Activated naive CD4-positive, alpha-beta T cell treated with anti-CD3 and anti-CD28 coated beads, Interleukin-2, amount 50 U/mL, for 16 hours (primary cell): ENCODE measurements around the gene CTU1.

ENCODE experiments used
- DNase-seq: peaks from one replicate; pipeline ENCODE4 v3.0.0-alpha.2; 2020

CTU1 gene

GRCh38 chr19:51079481-51080110 is 28.6 kb downstream of the CTU1 start:
- no peak for DNase-seq

DNA sequence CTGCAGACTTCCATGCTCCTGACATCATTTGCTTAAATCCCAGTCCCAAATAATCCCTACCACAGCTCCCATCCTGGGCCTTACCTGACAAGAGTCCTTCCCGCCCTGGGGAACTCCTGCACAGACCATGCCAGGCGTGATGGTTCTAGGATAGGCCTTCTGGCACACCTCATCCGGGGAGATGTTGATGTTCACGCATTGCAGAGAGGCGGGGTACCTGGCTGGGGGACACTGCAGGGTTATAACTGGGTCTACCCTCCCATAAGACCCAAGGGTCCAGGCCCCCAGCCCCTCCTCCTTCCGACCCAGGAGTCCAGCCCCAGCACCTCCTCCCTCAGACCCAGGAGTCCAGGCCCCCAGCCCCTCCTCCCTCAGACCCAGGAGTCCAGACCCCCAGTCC is 29.5 kb downstream of the CTU1 start:
- DNase-seq, result no peak

DNA sequence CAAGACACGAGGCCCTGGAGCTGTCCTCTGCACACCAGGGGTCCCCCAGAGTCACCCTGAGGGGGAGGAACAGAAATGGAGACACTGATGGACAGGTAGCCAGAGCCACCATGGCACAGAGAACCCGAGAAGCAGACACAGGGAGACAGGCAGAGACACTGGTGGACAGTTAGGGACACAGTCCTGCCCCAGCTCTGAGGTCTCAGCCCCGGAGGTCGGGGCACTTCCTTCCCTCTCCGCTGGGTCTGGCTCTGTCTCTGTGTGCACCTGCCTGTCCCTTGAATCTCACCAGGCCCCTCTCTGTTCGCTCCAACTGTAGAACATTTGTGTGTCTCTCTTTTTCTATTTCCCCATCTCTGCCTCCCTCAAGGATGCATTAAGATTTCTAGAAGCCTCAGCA is 30.1 kb downstream of the CTU1 start:
- no peak for DNase-seq

- DNase-seq, result no peak
Measured at GRCh38 chr19:51076631-51077213, 31.5 kb downstream of the CTU1 start.

GRCh38 chr19:51075998-51076397 is 32.2 kb downstream of the CTU1 start:
- DNase-seq, result no peak

DNA sequence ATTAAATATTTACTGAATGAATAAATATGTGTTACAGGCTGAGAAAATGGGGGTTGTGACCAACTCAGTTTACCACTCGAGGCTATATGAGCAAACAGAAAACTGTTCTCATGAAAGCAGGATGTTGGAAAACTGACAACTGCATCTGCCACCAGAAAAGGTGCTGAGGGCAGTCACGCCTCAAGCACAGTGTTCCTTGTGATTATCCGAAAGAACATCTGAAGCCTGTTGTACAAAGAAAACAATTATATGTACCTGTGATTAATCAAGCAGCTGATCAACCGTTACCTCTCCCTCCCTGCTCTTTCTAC is 37.2 kb downstream of the CTU1 start:
- DNase-seq, result no peak

DNA sequence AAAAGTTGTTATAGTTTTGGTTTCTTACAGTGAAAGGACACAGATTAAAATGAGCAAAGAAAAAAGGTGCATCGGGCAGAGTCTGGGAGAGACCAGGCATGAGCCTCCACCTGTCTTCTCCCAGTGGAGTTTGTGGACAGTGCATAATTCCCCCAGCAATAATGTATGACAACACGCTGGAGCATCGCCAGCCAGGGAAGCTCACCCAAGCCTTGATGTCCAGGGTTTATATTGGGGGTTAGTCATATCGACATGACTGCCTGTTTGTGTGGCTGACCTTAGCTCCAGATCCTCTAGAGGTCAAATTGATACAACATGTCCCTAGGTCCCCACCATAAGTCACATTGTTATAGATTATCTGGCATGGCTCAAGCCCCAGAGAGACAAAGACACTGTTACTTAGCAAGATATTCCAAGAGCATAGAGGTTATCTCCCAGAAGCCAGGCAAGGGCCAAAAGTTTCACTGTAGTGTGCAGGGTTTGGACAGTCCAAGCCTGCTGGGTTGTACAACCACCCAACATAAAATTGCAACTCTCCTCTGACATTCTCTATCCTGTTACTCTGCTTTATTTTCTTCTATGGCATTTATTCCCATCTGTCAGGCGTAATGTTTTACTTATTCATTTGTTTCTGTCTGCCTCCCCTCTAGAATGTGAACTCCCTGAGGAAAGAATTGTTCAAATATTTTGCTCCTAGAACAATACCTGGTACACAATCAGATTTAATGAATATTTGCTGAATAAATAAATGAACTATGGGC is 37.7 kb downstream of the CTU1 start:
- no peak for DNase-seq

- DNase-seq, result no peak
Measured at GRCh38 chr19:51066393-51067186, 41.6 kb downstream of the CTU1 start.

DNA sequence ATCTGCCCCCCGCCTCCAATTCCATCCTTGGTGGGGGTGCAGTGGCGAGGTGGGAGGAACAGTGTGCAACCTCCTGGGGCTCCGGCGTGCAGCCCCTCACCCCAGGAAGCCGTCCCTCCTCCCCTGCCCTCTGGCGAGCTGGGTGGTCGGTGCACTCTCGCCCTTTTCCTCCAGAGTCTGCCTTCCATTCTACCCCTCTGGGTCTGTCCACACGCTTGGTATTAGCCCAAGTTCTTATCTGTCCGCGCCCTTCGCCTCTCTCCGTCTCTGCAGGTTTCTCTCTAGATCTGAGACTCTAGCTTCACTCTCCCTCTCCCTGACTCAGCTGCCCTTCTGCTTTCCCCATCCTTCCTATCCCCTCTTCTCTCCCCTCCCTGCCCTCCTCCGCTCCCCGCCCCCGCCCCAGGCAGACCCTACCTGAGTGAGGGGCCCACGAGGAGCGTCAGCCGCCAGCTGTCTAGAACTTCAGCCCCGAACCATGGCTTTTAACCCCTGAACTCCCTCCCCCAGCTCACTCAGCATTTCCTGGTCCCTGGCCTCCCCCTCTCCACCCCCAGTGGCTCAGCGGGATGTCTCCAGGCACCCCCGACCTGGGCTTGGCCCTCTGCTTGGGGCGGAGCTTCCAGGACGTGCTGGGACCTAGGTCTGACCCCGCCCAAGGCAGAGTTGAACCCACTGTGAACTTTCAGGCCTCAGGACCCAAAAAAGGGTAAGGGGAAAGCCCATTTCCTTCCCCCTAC is 42.8 kb downstream of the CTU1 start:
- DNase-seq, result no peak

DNA sequence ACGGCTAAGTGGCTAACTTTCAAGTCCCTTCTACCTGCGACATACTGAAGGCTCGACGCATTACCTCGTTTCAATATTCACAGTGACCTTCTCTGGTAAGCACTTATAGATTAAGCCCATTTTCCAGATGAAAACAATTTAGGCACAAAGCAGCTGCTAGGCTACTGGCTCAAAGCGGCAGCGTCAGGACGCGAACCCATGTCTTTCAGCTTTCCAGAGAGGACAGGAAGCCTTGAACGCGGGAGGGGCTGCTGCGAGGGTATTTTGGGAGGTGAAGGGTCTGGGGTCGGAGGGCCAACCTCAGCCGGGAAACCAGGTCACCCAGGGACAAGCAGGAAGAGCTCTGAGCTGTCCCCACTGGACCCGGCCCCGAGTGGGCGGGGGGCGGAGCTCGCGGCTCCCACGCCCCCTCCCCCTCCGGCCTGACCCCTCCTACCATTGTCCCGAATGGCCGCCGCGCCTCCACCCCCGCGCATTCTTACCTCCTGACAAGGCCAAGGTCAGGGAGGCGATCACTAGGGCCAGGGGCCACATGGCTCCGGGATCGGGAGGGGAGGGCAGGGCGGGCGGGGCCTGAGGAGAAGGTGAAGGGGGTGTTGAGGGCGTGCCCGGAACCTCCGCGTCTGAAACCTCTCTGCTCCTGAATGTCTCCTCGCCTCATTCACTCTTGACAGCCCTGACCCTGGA is 43.5 kb downstream of the CTU1 start, which contains the start of gene KLK13:
KLK13 (minus strand) TSS at position 559 of the 687 bp plus-strand sequence; CDS start at position 534, 25 bp downstream.
- no peak for DNase-seq

DNA sequence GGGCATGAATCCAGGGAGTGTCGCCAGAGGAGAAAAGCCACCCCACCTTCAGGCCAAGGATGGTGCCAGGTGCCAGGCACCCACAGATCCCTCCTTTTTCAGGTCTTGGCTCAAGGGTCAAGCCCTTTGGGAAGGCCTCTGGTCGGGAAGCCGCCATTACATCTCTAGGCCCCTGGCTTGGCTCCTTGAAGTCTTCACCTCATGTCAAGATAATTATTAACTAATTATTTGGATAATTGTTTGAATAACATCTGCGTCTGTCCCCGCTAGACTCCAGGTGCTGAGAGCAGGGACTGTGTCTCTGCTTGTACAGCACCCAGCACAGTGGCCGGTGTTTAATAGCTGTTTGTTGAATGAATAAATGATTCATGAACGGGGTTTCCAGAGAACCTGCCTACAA is 44.5 kb downstream of the CTU1 start:
- DNase-seq, result no peak

DNA sequence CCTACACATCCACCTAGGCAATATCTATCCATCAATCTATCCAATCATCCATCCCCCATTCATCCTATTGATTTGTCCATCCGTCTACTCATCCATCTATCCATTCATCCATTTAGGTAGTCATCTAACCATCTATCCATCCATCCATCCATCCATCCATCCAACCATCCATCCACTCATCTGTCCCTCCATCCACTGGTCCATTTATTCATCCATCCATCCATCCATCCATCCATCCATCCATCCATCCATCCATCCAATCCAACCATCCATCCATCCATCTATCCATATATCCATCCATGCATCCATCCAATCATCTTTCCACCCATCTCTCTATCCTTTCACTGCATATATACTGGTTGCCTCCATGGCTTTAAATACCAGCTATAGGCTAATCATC is 47.2 kb downstream of the CTU1 start:
- DNase-seq, result no peak

DNA sequence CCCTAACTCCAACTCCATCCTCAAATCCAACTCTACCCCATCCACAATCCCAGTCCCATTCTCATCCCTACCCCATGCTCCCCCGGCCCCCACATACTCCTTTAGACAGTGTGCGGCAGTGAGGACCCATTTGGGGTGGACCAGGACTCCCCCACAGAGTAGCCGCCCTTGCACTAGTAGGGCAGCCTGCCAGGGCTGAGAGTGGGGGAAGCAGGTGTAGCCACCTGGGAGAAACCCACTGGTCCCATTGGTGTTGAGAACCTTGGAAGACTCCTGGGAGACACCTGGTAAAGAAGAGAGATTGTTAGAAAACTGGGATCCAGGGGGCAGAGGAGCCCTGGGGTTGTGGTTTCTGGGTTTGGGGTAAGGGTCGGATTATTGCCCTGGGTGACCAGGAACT is 47.9 kb downstream of the CTU1 start:
- DNase-seq, result no peak

- DNase-seq, result no peak
Measured at GRCh38 chr19:51059715-51060114, 48.5 kb downstream of the CTU1 start.

GRCh38 chr19:51055866-51056265 is 52.3 kb downstream of the CTU1 start:
- DNase-seq, result no peak
